GM12891 (cell line): ENCODE results near the gene DNAJC11.

Experiments used
- PAX5 ChIP-seq: IDR thresholded peaks from 2 replicates; pipeline ENCODE4 v1.6.1; 2011; ENCODE audit warnings: low read length, moderate library complexity, mild to moderate bottlenecking; ENCODE audit not compliant: insufficient read depth, severe bottlenecking
- POLR2A ChIP-seq: IDR thresholded peaks from 2 replicates; pipeline ENCODE4 v1.6.1; 2011; ENCODE audit warnings: low read depth, low read length, control low read depth
- POLR2AphosphoS5 ChIP-seq: IDR thresholded peaks from 2 replicates; pipeline ENCODE4 v1.6.1; 2011; ENCODE audit warnings: low read depth, low read length, control low read depth
- SPI1 ChIP-seq: IDR thresholded peaks from 2 replicates; pipeline ENCODE4 v1.6.1; 2011; ENCODE audit warnings: low read depth, low read length, control low read depth

DNA sequence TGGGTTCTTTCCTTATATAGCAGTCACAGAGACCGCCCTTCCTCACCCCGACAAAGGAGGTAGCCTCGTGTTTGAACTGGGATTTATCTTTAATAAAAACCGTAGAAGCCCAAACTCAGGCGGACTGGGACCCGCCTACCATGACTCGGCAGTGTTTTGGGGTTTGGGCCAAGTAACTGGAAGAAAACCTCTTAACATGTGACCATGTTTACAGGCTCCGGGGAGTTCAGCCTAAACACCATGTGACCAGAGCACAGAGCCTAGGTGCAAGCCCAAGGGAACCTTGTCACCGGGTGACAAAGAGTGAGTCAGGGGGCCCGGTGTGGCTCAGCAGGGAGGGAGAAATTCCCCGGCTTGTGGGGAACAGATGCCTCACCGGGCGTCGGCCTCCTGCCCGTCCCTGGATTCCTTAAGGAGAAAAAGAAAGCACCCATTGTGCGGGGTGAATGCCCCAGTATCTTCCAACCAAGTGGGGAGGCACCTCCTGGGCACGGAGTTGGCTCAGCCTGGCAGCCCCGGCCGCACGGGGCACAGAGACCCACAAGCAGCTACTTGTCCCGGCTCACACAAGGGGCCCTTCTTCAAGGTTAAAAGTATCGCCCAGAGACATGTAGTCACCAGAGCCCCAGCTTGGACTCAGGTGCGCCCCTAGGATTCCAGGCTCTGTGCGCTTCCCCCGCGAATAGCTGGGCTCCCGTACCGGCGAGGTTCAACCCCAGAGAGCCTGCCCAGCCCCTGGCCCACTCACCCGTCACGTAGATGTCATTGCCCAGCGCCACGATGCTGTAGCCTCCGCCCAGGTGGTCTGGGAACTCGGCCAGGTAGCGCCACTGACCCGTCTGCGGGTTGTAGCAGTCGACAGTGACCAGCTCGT, 100.3 kb downstream of the DNAJC11 start:
- TF ChIP-seq POLR2A (0 out of 2 replicates have a peak, but pooled peaks have one; percentile 26), POLR2AphosphoS5 (no peak), SPI1 (no peak), PAX5 (no peak)
